ENCODE measurements around the gene TRIM41. TPM values are rescaled to one million over a fixed set of nuclear protein-coding genes. Genes with fewer than 3 reads are reported as not detected.

The TRIM41 gene
- total RNA-seq, 1 experiment from 2014 or later = 34.2 TPM

DNA sequence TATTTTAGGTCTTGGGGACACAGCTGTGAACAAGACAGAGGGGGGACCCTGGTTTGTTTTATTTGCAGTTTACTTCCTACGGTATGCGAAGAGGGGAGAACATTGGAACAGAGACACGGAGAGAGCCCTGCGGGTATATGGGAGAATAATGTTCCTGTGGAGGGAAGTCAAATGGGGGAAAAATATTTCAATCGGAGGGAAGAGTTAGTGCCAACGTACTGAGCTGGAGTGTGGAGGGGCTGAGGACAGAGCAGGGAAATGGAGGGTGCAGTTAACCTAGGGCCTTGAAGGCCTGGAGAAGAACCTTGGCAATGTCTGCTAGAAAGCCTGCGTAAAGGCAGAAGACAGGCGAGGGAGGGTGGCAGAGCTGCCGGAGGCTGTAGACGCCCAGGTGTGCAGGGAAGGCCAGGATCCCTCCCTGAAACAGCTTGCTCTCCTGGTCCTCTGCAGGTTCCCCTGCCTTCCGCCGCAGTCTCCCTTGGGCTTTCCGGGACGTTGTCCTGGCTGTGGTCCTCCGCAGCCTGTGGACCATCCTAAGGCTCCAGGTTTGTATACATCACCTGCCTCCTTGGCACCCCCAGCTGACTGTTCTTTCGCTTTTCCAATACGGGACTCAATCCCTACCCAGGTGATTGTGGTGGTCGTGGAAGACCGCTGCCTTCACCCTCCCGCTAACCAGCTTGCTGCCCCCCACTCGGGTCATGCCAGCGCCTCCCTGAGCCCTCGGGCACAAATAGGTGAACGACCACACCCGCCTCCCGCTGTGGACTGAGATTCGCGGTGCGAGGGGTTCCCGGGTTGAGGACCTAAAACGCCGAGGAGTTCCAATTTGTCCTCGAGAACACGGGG is 22.6 kb downstream of the TRIM41 start:
- no CpG with 5 or more reads among the region's 34 CpGs for WGBS (ENCODE audit: extremely low coverage, insufficient read length, low lambda C conversion rate)
- H3K79me1 ChIP-seq (ENCODE audit: insufficient read depth, low read depth, low read length, poor library complexity, severe bottlenecking) = peaks cover 28% of the 10 kb centered on the region
- no peak overlapping the region for H2BK15ac ChIP-seq (ENCODE audit: low read depth, low read length)
- H3K14ac ChIP-seq (ENCODE audit: insufficient read depth, low read length) = peak overlapping the region; percentile 60; the same call in 1 of the 2 replicates
- H3K9ac ChIP-seq (ENCODE audit: extremely low read depth, insufficient read length, low read length) = peak overlapping the region; percentile 75
- no peak overlapping the region for H3K56ac ChIP-seq (ENCODE audit: insufficient read length, low read depth, low read length)
- no peaks in the 10 kb centered on the region for H3K27me3 ChIP-seq (ENCODE audit: insufficient read depth, low read length)
- no peak overlapping the region for H2BK20ac ChIP-seq (ENCODE audit: low read depth, low read length, poor library complexity, severe bottlenecking)
- Mint-ChIP-seq H3K9me3 (peaks cover 3 to 4% of the 10 kb centered on the region in 2 experiments; a peak in 3 of 5 replicates), H3K4me3 (peak overlapping the region; percentile 93 to 97), H3K27ac (peak overlapping the region; percentile 95 to 99 (median 98)), H3K4me1 (peaks cover 37 to 61% of the 10 kb centered on the region in 2 experiments), H3K27me3 (ENCODE audit: low read depth) (peaks cover 2% of the 10 kb centered on the region), H3K36me3 (ENCODE audit: insufficient read depth in 1 of 3, low read depth in 3 of 3) (peaks cover 40 to 60% (median 56%) of the 10 kb centered on the region in 3 experiments)
- H2BK5ac ChIP-seq (ENCODE audit: insufficient read length, low read length) = no peak overlapping the region
- no peak overlapping the region for H3K23ac ChIP-seq (ENCODE audit: insufficient read length, low read depth, low read length)
- H3K27ac ChIP-seq (ENCODE audit: insufficient read length, low read depth, low read length) = no peak overlapping the region
- no peak overlapping the region for H2AFZ ChIP-seq (ENCODE audit: low read length)
- H3T11ph ChIP-seq (ENCODE audit: low read length) = no peak overlapping the region
- no peak overlapping the region for H4K5ac ChIP-seq (ENCODE audit: insufficient read length, low read depth, low read length)
- TF ChIP-seq, protein P1, sequence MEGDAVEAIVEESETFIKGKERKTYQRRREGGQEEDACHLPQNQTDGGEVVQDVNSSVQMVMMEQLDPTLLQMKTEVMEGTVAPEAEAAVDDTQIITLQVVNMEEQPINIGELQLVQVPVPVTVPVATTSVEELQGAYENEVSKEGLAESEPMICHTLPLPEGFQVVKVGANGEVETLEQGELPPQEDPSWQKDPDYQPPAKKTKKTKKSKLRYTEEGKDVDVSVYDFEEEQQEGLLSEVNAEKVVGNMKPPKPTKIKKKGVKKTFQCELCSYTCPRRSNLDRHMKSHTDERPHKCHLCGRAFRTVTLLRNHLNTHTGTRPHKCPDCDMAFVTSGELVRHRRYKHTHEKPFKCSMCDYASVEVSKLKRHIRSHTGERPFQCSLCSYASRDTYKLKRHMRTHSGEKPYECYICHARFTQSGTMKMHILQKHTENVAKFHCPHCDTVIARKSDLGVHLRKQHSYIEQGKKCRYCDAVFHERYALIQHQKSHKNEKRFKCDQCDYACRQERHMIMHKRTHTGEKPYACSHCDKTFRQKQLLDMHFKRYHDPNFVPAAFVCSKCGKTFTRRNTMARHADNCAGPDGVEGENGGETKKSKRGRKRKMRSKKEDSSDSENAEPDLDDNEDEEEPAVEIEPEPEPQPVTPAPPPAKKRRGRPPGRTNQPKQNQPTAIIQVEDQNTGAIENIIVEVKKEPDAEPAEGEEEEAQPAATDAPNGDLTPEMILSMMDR (conservative IDR thresholded peaks at IDR 0.05) = no peak
- H2BK12ac ChIP-seq (ENCODE audit: insufficient read length, low read depth, low read length) = no peak overlapping the region
- H3K4me2 ChIP-seq (ENCODE audit: insufficient read depth, insufficient read length, low read length) = peak overlapping the region; percentile 65
- H2AK5ac ChIP-seq (ENCODE audit: insufficient read length, low read length) = no peak overlapping the region
- no peak overlapping the region for H4K91ac ChIP-seq (ENCODE audit: insufficient read length, low read depth, low read length)
- no peaks in the 10 kb centered on the region for H3K4me1 ChIP-seq (ENCODE audit: insufficient read depth, low read length)
- no peak overlapping the region for H4K8ac ChIP-seq (replicated peaks; ENCODE audit: insufficient read length, low read depth, low read length)
- H3K9me3 ChIP-seq (ENCODE audit: control insufficient read depth, low read depth, low read length) = no peaks in the 10 kb centered on the region
- peak; percentile 47 for DNase-seq
- H3K18ac ChIP-seq (ENCODE audit: insufficient read length, low read depth, low read length) = peak overlapping the region; percentile 9
- H2BK120ac ChIP-seq (ENCODE audit: low read depth, low read length, poor library complexity, severe bottlenecking) = no peak overlapping the region
- H3K79me2 ChIP-seq (ENCODE audit: insufficient read depth, low read length) = peaks cover 49% of the 10 kb centered on the region
- no peak overlapping the region for H3K4ac ChIP-seq (ENCODE audit: low read depth, low read length)
- H4K20me1 ChIP-seq (ENCODE audit: control insufficient read depth, insufficient read depth, insufficient read length) = no peaks in the 10 kb centered on the region
- H3K23me2 ChIP-seq (ENCODE audit: insufficient read length, low read depth, low read length, poor library complexity, severe bottlenecking) = peaks cover 23% of the 10 kb centered on the region

Measured in H9 (cell line).